ENCODE measurements around the gene FAM169A. TPM values are rescaled to one million over a fixed set of nuclear protein-coding genes. Genes with fewer than 3 reads are reported as not detected.

Gene FAM169A
- polyA plus RNA-seq, 2 of the 4 experiments (the other 2 are of a cell fraction): 7.9 to 18.3 TPM

DNA sequence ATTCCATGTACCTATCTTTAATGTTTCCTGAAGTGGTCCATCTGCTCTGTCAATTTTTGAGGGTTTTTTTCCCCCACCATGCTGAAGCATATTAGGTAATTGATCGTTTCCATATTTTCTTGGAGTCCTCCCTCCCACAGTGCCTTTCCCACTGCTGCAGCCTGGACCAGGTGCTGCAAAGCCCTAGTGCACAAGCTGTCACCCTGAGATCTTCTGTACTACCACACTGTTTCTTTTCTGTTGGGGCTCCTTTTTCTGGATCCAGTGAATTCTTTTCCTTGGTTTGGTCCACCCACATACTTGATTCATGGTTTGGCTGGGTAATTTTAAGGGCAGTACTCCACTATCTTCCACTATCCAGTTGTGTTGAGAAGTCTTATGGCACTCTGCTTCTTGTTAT is 30.9 kb upstream of the FAM169A start:
- 0 out of 3 replicates have a peak, but pooled peaks cover 3% of the 10 kb centered on the region for H3K4me1 ChIP-seq
- 24% methylated on average over 1 of the region's 1 CpG for WGBS (ENCODE audit: missing lambda C conversion rate)
- ChIA-PET CTCF (no interaction called here), POLR2A (no interaction called here)
- DNase-seq (ENCODE audit: low read depth in 1 of 2, low spot score in 1 of 2): no peak
- FAIRE-seq: no peak
- no peak overlapping the region for H3K4me3 ChIP-seq
- no peak overlapping the region for H3K4me2 ChIP-seq
- H3K9me3 ChIP-seq: peaks cover 10% of the 10 kb centered on the region
- no peak for TF ChIP-seq HDAC2 (IDR thresholded peaks at IDR 0.05)
- TF ChIP-seq RCOR1 (IDR thresholded peaks at IDR 0.05; ENCODE audit: low read depth, low read length): no peak
- TF ChIP-seq FOSB (CRISPR knock-in tag; IDR thresholded peaks at IDR 0.05): no peak
- TF ChIP-seq ZFP36 (IDR thresholded peaks at IDR 0.05; ENCODE audit: borderline replicate concordance, partially characterized antibody): no peak
- TF ChIP-seq, protein P1, sequence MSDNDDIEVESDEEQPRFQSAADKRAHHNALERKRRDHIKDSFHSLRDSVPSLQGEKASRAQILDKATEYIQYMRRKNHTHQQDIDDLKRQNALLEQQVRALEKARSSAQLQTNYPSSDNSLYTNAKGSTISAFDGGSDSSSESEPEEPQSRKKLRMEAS (IDR thresholded peaks at IDR 0.05): no peak
- no peak for ATAC-seq
- H3K27ac ChIP-seq: no peak overlapping the region

DNA sequence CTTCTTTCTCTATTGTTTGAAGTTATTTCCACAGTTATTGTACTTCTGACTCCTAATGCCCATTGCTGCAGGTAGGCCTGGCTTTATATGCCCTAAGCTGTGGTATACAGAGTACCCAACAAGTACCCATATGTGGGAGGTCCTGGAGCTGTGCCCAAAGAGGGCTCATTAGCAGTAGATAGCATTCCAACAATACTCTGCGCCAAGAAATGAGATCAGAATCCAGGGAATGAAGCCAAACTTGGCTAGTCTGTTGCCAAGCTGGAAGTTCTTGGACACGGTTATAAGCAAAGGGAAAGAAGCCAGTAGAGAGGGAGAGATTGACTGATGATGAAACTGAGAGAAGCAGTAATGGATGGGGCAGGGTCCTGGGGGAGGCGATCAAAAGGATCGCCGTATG is 29.7 kb upstream of the FAM169A start:
- CTCF ChIA-PET: interaction anchor here (0.8 to 0.9 kb wide), 2 partner anchors 9 to 46 kb away, joined by 3 read pairs; no protein-coding TSS in a partner anchor
- no peak overlapping the region for H3K4me3 ChIP-seq
- POLR2A ChIA-PET: no interaction called here
- DNase-seq (ENCODE audit: low read depth in 1 of 2, low spot score in 1 of 2) (peak in 1 of 2 experiments; percentile 18), ATAC-seq (no peak; a peak in 1 of 6 replicates), FAIRE-seq (no peak)
- no peak overlapping the region for H3K4me2 ChIP-seq
- 0 out of 3 replicates have a peak, but pooled peaks cover 3% of the 10 kb centered on the region for H3K4me1 ChIP-seq
- peaks cover 10% of the 10 kb centered on the region for H3K9me3 ChIP-seq
- TF ChIP-seq KDM1A (IDR thresholded peaks at IDR 0.05; ENCODE audit: low read depth) (no peak), HDAC2 (IDR thresholded peaks at IDR 0.05) (no peak), CEBPB (IDR thresholded peaks at IDR 0.05) (no peak), RAD21 (conservative IDR thresholded peaks at IDR 0.05 in 1 of 2, IDR thresholded peaks at IDR 0.05 in 1 of 2) (no peak), ZFP36 (IDR thresholded peaks at IDR 0.05; ENCODE audit: borderline replicate concordance, partially characterized antibody) (no peak), RCOR1 (IDR thresholded peaks at IDR 0.05; ENCODE audit: low read depth, low read length) (no peak), EHMT2 (IDR thresholded peaks at IDR 0.05; ENCODE audit: low read depth) (no peak), FOXS1 (CRISPR knock-in tag; IDR thresholded peaks at IDR 0.05) (no peak), POLR2AphosphoS2 (conservative IDR thresholded peaks at IDR 0.05; ENCODE audit: low read length) (no peak), MYC (IDR thresholded peaks at IDR 0.05; ENCODE audit: borderline replicate concordance, low read length) (no peak), JUNB (IDR thresholded peaks at IDR 0.05) (no peak), SMC3 (IDR thresholded peaks at IDR 0.05) (no peak), PHF8 (IDR thresholded peaks at IDR 0.05; ENCODE audit: borderline replicate concordance, low read depth) (no peak), ESRRA (IDR thresholded peaks at IDR 0.05; ENCODE audit: borderline replicate concordance, low read length) (no peak)
- TF ChIP-seq, protein P2, sequence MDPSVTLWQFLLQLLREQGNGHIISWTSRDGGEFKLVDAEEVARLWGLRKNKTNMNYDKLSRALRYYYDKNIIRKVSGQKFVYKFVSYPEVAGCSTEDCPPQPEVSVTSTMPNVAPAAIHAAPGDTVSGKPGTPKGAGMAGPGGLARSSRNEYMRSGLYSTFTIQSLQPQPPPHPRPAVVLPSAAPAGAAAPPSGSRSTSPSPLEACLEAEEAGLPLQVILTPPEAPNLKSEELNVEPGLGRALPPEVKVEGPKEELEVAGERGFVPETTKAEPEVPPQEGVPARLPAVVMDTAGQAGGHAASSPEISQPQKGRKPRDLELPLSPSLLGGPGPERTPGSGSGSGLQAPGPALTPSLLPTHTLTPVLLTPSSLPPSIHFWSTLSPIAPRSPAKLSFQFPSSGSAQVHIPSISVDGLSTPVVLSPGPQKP (IDR thresholded peaks at IDR 0.05; ENCODE audit: low read depth, low read length): no peak
- TF ChIP-seq, protein P3, sequence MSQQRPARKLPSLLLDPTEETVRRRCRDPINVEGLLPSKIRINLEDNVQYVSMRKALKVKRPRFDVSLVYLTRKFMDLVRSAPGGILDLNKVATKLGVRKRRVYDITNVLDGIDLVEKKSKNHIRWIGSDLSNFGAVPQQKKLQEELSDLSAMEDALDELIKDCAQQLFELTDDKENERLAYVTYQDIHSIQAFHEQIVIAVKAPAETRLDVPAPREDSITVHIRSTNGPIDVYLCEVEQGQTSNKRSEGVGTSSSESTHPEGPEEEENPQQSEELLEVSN (IDR thresholded peaks at IDR 0.05; ENCODE audit: borderline replicate concordance, low read depth): no peak
- WGBS (ENCODE audit: missing lambda C conversion rate): 62% methylated on average over 5 of the region's 5 CpGs
- H3K27ac ChIP-seq: no peak overlapping the region

DNA sequence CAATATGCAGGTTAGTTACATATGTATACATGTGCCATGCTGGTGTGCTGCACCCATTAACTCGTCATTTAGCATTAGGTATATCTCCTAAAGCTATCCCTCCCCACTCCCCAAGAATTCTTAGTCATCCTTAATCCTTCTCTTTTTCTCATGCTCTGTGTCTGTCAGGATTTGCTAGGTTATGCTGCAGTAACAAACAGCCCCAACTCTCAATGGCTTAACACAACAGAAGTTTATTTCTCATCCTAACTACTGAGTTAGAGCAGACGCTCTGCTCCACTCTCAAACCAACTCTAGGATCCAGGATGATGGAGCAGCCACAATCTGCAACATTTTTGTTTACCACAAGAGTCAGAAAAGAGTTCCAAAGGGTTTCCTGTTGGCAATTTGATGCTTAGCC is 28.2 kb upstream of the FAM169A start:
- Histone ChIP-seq H3K27ac (no peak overlapping the region), H3K4me2 (no peak overlapping the region), H3K4me1 (0 out of 3 replicates have a peak, but pooled peaks cover 3% of the 10 kb centered on the region), H3K9me3 (peaks cover 10% of the 10 kb centered on the region), H3K4me3 (no peak overlapping the region)
- TF ChIP-seq, protein P4, sequence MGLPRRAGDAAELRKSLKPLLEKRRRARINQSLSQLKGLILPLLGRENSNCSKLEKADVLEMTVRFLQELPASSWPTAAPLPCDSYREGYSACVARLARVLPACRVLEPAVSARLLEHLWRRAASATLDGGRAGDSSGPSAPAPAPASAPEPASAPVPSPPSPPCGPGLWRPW (IDR thresholded peaks at IDR 0.05): no peak
- FAIRE-seq (no peak), ATAC-seq (no peak), DNase-seq (ENCODE audit: low read depth in 1 of 2, low spot score in 1 of 2) (no peak)
- POLR2A ChIA-PET: no interaction called here
- 44% methylated on average over 2 of the region's 2 CpGs for WGBS (ENCODE audit: missing lambda C conversion rate)
- CTCF ChIA-PET: no interaction called here

All from A549 (cell line).